NK-92 (cell line): Measurements from ENCODE around the gene FASTKD1.
"Not testable (repeated sequence)": the region's sequence is repeated elsewhere in the genome, so short reads cannot be mapped to it uniquely, and the experiment has no call there.

Experiments used
- DNase-seq: peaks from one replicate; lab custom pipeline; 2025; ENCODE audit not compliant: unreplicated experiment; lab: John Stamatoyannopoulos, UW

Gene FASTKD1

DNA sequence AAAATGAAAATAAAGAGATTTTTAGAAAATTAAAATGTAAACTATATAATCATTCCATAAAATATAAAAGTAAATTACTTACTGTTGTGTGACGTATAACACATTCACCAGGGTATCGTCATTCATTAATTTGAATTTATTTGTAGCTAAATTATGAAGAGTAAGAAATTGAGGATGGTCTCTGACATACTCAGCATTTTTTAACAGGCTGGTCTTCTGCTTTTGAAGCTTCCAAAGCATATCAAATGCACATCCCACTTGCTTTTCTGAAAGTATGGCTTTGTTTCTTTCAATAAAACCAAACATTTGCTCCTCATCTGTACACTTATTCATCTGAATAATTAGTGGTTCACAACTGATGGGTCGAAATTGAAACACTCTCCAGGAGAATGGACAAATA is 2.1 kb downstream of the FASTKD1 start:
- DNase-seq, result no peak

DNA sequence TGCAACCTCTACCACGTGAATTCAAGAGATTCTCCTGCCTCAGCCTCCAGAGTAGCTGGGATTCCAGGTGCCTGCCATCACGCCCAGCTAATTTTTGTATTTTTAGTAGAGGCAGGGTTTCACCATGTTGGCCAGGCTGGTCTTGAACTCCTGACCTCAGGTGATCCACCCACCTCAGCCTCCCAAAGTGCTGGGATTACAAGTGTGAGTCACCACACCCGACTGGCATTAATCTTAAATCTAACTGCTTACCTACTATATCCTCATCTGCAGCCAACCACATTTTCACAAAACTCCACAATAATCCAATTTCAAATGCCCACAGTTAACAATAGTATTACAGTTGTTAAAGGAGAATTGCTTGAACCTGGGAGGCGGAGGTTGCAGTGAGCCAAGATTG is 2.9 kb downstream of the FASTKD1 start:
- DNase-seq, result not testable (repeated sequence)

DNA sequence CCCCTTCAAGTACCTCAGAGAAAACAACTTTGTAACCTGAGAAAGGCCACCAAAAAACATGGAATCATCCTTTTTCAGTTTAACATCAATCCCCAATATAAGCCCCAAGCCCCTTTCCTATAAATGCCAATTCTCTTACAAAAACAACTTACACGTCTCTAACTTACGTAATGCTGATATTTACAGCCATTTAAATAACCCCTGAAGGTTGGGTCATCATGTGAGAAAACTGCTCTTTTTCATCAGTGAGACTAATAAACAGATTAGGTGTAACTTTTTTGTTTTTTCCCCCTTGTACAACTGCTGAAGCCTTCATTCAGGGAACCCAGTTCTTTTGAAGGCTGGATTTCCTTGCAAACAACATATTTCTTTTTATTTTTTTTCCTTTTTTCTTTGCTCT is 3.7 kb downstream of the FASTKD1 start:
- no peak for DNase-seq

DNA sequence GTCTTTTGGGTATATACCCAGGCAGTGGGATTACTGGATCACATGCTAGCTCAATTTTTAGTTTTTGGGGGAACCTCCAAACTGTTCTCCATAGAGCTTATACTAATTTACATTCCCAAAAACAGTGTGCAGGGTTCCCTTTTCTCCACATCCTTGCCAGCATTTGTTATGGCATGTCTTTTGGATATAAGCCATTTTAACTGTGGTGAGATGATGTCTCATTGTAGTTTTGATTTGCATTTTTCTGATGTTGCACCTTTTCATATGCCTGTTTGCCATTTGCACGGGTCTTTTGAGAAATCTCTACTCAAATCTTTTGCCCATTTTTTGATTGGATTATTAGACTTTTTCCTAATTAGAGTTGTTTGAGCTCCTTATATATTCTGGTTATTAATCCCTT is 8.0 kb downstream of the FASTKD1 start:
- no peak for DNase-seq

DNA sequence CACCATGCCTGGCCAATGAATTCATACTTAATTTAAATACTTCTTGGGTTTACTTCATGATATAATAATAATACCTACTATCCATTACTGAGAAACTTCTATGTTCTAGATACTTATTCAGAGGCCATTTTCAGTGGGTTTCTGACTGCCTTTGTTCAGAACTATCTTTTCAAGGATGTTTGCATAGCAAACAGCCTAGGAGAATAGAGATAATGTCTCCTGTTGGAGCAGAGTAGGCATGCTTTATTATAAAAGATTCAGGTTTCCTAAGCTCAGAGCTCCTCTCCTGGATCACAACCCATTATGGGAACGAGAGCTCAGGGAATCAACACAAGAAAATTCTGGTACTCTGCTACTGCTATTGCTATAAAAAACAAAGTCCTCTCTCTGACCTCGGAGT is 11.1 kb downstream of the FASTKD1 start:
- DNase-seq, result no peak

DNA sequence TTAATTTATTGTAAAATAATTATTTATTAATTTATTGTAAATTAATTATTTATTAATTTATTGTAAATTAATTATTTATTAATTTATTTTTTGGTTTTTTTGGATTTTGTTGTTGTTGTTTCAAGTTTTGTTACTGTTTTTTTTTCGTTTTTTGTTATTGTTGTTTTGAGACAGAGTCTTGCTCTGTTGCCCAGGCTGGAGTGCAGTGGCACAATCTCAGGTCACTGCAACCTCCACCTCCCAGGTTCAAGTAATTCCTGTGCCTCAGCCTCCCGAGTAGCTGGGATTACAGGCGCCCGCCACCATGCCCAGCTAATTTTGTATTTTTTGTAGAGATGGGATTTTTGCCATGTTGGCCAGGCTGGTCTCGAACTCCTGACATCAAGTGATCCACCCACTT is 11.6 kb downstream of the FASTKD1 start:
- DNase-seq, result not testable (repeated sequence)

DNA sequence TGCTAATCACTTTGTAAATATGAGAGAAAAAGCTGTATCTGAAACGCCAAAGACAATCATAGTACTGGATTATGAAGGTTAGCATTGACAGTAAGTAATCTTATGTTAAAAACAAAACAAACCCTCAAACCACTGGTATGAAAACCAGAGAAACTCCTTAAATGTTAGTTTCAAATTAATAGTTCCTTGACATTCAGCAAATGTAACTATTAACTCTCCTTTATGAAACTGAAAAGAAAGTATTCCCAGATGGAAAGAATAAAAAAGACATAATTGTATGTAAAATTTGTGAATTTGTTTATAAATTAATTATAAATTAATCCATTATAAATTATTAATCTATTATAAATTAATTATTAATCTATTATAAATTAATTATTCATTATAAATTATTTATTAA is 12.3 kb downstream of the FASTKD1 start:
- no peak for DNase-seq

DNA sequence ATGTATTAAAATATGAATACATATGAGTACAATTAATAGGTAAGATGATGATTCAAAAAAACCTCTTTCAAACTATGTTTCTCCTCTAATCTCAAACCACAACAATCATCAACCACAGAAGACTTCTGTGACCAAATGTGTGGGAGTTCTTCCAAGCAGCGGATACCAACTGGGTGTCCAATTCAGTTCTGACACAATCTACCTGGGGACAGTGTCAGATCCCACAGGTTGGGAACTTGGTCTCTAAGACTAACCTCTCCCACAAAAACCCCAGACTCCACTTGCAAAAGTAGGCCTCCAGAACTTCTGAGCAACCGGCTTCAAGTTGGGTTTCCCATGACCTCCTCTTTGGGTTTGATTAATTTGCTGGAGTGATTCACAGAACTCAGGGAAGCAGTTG is 26.9 kb downstream of the FASTKD1 start:
- DNase-seq, result no peak

DNA sequence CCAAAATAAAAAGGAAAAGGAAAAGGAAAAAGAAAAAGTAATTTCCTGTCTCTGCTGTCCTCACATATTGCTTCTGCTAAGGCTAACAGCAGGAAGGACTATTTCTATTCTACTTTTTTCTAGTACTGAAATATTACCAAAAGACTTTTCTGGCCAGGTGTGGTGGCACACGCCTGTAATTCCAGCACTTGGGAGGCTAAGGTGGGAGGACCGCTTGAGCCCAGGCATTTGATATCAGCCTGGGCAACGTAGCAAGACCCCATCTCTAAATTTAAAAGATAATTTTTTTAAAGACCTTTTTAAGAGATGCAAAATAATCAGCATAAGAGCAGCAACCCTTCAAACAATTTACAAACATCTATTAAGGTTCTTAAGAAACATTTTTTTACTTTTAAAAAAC is 31.2 kb downstream of the FASTKD1 start:
- DNase-seq, result no peak

DNA sequence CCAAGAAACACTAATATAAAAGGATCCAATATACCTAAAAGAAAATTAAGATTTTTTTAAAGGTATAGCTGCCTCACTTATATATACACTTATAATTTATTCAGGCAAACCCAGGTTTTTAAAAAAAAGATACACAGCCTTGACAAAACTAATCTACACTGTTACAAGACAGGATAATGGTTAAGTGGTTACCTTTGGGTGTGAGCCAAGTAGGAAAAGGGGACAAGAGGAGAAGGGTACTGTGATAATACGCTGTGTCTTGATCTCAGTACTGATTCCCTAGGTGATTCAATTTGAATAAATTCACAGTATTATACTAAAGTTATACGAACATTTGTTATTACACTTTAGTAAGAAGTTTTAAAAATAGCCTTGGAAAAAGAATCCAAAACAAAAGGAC is 33.5 kb downstream of the FASTKD1 start:
- no peak for DNase-seq

DNA sequence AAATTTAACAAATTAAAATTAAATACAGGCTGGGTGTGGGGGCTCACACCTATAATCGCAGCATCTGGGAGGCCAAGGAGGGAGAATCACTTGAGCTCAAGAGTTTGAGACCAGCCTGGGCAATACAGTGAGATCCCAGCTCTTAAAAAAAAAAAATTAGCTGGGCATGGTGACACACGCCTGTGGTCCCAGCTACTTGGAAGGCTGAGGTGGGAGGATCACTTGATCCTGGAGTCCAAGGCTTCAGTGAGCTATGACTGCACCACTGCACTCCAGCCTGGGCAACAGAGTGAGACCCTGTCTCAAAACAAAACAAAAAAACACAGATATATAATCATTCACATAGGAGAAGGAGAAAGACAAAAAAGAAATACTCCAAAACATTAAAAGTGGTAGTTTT is 34.2 kb downstream of the FASTKD1 start:
- not testable (repeated sequence) for DNase-seq

DNA sequence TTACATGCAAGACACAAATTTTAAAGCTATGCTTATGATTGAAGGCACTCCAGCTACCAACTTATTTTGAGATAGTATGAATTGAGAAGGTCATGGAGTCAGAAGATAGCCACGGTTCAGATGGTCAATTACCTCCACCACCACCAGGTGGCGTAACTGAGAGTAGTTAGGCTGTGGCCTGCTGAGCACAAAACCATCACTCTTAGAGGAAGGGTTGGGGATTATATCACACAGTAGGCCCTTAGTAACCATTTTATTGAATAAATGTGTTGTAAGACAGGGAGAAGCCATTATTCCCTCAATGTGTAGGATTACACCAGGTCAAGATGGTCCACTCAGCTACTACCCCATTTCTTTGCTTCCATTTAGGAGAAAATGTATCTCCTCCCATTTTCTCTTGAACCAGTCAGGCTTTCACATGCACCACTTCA is 45.4 kb downstream of the FASTKD1 start:
- no peak for DNase-seq

DNA sequence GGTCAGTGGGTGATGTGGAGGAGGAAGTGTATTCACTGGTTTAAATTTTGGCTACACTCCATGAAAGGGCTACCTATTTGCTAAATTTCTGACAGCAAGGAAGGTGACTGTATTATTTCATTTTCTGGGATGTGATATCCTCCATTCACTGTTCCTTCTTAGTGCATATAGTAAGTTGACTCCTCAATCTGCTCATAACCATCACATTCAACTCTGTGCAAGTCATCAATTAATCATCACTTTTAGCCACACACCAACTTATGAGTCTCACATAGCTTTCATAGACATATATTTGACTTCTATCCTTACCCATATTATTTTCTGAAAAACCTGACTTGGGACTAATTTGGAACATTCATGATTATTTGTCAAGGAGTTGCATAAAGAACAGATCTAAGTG is 47.2 kb downstream of the FASTKD1 start:
- DNase-seq, result no peak

DNA sequence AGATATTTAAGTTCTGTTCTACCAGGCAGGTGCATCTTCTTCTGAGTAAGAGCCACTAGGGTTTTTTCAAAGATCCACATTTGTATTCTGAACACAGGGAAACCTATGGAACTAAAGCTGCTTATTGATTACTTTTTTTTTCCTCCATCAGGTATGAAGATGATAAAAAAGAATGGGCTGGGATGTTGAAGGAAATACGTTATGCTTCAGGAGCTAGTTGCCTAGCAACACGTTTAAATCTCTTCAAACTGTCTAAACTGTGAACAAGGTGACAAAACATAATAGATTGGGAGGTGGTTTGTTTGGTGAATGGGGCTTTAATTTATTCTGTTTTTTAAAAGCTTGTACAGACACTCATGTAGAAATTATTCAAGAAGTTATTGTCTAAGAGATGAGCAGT is 48.2 kb downstream of the FASTKD1 start:
- no peak for DNase-seq

DNA sequence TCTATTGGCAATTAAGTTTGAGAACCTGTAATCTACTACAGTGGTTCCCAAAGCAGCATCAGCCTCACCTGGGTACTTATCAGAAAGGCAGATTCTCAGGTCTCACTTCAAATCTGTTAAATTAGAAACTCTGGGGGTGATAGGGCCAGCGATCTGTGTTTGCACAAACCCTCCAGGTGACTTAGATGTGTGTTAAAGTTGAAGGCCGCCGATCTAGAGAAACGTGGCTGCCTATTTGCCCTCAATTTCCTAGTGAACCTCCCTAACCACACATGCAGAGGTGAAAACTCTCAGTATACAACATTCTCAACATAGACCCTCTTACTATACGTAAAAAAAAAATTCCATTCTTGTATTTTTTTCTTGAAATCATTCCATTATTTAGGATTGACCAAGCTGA is 50.0 kb downstream of the FASTKD1 start:
- DNase-seq, result no peak

DNA sequence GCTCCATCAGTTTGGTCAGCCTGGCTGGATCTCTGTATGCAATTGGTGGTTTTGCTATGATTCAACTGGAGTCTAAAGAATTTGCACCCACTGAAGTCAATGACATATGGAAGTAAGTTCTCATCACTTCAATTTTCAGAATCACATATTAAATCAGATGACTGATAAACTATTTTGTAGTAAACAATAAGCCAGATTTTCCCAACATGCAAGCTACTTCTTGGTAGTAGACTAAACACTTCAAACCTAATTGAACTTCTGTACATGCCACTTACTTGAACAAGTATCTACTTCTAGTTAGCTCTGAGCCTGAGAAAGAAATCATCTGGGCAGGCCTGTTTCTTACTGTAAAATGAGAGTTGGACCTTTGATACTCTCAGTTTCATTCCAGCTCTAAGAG is 52.8 kb downstream of the FASTKD1 start:
- DNase-seq, result no peak

DNA sequence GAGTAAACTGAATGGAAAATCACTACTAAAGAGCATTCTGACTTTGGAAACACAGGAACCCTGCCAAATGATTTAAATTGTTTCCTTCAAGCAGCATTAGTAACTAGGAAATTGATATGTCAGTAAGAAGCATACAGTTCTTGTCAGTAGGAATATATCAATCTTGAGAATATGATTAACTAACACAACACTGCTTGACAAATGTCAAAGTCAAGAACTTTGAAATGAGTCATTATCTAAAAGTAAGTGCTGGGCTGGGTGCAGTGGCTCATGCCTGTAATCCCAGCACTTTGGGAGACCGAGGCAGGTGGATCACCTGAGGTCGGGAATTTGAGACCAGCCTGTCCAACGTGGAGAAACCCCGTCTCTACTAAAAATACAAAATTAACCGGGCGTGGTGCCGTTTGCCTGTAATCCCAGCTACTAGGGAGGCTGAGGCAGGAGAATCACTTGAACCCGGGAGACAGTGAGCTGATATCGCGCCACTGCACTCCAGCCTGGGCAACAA is 57.1 kb downstream of the FASTKD1 start:
- DNase-seq, result not testable (repeated sequence)

DNA sequence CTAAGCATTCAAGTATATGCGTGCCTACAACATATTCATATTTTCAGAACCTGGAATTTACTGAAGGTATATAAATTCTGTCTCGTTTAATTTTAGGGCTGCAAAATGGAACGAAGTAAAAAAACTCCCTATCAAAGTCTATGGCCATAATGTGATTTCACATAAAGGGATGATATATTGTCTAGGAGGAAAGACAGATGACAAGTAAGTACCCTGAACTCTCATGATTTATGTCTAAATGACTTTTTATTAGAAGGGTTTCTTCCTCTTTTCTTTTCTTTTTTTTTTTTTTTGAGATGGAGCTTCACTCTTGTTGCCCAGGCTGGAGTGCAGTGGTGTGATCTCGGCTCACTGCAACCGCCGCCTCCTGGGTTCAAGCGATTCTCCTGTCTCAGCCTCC is 58.9 kb downstream of the FASTKD1 start:
- DNase-seq, result not testable (repeated sequence)

DNA sequence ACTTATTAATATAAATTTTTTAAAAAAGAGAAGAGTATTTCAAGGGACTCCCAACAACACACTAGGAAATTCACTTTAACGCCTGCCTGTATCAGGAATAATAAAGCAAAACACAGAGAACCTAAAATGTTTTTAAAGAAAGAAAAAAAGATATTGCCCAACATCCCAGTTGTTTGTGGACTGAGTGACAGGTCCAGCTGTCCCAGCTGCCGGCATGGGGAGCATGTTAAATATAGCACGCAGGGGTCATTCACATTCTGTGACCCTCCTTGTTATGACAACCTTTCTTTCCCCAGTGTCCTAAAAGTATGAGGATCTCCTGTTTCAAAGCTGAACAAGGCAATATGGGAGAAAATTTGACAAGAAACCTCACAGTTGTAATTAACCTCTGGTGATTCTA is 59.7 kb downstream of the FASTKD1 start:
- no peak for DNase-seq

DNA sequence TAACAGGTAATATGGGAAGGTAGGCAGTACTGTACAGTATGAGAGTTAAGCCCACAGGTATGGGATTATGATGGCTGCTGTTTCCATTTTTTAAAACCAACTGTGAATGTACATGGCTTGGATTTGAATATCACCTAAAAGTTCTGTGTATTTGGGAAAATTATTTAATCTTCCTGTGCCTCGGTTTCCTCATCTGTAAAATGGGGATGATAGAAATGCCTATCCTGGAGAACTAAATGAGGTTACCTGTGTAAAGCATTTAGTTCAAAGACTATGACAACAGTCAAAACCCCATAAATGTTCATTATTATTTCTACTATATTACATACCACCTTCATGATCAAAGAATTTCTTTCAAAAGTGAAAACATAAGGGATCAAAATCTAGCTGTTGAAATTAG is 60.6 kb downstream of the FASTKD1 start:
- DNase-seq, result no peak

DNA sequence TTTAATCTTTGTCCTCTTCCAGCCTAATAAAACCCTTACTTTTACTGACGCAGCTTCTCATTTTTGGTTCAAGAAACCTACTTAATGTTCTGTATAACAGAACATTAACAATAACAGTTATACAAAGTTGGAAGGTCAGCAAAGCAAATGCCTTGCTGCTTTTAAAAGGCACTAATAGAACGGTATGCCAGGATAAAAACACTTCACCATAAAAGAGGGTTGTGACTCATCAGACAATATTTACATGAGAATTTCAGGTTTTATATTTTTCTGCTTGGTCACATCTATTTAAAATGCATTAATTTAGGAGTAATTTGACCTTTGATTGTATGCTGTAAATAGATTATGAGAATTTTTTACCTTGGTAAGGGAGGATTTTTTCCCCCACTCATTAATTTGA is 61.1 kb downstream of the FASTKD1 start:
- no peak for DNase-seq

DNA sequence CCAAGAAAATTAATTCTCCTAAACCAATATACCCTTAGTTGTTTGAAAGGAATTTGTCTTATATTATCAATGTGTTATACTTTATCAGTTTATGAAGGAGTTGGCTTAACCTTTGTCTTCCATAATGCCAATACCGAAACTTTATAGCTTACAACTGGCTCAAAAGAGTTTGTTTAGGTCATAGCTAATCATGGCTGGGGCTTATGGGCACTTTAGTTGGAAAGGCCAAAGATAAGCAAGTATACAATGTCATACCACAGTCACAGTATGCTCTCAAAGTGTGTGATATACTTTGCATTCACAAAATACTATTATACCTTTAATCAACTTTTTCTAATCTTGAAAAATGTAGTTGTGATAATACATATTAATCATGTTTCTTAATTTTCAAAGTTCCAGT is 61.8 kb downstream of the FASTKD1 start:
- no peak for DNase-seq

DNA sequence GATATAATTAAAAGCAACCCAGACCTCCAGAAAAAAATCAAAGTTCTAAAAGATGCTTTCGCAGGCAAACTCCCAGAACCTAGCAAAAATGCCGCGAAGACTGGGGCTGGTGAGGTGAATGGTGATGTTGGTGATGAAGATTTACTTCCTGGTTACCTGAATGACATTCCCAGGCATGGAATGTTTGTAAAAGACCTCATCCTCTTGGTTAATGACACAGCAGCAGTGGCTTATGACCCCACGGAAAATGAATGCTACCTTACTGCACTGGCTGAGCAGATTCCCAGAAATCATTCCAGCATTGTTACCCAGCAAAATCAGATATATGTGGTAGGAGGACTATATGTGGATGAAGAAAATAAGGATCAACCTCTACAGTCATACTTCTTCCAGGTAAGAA is 63.2 kb downstream of the FASTKD1 start:
- no peak for DNase-seq

DNA sequence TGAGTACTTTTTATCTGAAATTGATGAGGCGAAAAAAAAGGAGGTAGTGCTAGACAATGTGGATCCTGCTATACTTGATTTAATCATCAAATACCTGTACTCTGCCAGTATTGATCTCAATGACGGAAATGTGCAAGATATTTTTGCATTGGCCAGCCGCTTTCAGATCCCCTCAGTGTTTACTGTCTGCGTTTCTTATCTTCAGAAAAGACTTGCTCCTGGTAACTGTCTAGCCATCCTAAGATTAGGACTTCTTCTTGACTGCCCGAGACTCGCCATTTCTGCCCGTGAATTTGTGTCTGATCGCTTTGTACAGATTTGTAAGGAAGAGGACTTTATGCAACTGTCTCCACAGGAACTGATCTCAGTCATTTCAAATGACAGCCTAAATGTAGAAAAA is 63.7 kb downstream of the FASTKD1 start:
- DNase-seq, result no peak
